Panc1 (cell line): ENCODE data around the gene DLG2.

ENCODE experiments used
- CTCF ChIP-seq: fragments of 450-650 bp; IDR thresholded peaks from 2 replicates; pipeline ENCODE4 v1.5.1; 2017; ENCODE audit warnings: mild to moderate bottlenecking
- POLR2AphosphoS5 ChIP-seq: IDR thresholded peaks from 2 replicates; pipeline ENCODE4 v1.6.1; 2012; ENCODE audit warnings: mild to moderate bottlenecking, low read depth, low read length, moderate library complexity
- SIN3A ChIP-seq: IDR thresholded peaks from 2 replicates; pipeline ENCODE4 v1.6.1; 2012; ENCODE audit warnings: low read depth, mild to moderate bottlenecking, low read length, moderate library complexity, borderline replicate concordance; ENCODE audit not compliant: insufficient read depth
- TF ChIP-seq, protein P1 (sequence below), 2 experiments: IDR thresholded peaks; 2 replicates each; pipeline ENCODE4 v1.6.1; 2011 to 2012; ENCODE audit warnings: low read depth in 2 of 2, control low read depth in 1 of 2, low read length in 1 of 2, mild to moderate bottlenecking in 1 of 2, moderate library complexity in 1 of 2; ENCODE audit not compliant: insufficient read depth in 1 of 2

DNA sequence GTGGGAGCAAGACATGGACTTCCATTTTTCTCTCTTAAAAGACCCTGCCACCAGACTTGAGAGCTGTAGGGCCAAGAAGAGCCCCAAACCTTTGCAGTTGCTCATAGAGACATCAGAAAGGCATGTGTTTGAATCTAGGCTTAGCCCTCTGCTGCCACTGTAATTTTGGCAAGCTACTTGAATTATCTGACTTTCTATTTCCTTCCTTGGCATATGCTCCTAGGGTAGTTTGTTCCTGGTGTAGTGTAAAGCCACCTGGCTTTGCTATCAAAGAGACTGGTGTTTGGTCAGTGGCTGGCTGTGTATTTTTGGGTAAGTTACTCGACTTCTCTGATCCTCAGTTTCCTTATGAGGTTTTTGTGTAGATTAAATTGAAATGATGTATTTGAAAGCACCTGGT lies 2088.9 kb downstream of the DLG2 start:
- TF ChIP-seq POLR2AphosphoS5 (no peak), SIN3A (no peak), CTCF (no peak)
- TF ChIP-seq, protein P1, sequence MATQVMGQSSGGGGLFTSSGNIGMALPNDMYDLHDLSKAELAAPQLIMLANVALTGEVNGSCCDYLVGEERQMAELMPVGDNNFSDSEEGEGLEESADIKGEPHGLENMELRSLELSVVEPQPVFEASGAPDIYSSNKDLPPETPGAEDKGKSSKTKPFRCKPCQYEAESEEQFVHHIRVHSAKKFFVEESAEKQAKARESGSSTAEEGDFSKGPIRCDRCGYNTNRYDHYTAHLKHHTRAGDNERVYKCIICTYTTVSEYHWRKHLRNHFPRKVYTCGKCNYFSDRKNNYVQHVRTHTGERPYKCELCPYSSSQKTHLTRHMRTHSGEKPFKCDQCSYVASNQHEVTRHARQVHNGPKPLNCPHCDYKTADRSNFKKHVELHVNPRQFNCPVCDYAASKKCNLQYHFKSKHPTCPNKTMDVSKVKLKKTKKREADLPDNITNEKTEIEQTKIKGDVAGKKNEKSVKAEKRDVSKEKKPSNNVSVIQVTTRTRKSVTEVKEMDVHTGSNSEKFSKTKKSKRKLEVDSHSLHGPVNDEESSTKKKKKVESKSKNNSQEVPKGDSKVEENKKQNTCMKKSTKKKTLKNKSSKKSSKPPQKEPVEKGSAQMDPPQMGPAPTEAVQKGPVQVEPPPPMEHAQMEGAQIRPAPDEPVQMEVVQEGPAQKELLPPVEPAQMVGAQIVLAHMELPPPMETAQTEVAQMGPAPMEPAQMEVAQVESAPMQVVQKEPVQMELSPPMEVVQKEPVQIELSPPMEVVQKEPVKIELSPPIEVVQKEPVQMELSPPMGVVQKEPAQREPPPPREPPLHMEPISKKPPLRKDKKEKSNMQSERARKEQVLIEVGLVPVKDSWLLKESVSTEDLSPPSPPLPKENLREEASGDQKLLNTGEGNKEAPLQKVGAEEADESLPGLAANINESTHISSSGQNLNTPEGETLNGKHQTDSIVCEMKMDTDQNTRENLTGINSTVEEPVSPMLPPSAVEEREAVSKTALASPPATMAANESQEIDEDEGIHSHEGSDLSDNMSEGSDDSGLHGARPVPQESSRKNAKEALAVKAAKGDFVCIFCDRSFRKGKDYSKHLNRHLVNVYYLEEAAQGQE (IDR thresholded peaks at IDR 0.05; ENCODE audit: insufficient read depth in 1 of 2, low read depth in 2 of 2, low read length in 1 of 2): no peak
